ENCODE data around the gene CACNG7. TPM values are rescaled to one million over a fixed set of nuclear protein-coding genes. Genes with fewer than 3 reads are reported as not detected.

Gene CACNG7
- polyA plus RNA-seq, 1 donor from 2014 or later: 27.8 TPM

DNA sequence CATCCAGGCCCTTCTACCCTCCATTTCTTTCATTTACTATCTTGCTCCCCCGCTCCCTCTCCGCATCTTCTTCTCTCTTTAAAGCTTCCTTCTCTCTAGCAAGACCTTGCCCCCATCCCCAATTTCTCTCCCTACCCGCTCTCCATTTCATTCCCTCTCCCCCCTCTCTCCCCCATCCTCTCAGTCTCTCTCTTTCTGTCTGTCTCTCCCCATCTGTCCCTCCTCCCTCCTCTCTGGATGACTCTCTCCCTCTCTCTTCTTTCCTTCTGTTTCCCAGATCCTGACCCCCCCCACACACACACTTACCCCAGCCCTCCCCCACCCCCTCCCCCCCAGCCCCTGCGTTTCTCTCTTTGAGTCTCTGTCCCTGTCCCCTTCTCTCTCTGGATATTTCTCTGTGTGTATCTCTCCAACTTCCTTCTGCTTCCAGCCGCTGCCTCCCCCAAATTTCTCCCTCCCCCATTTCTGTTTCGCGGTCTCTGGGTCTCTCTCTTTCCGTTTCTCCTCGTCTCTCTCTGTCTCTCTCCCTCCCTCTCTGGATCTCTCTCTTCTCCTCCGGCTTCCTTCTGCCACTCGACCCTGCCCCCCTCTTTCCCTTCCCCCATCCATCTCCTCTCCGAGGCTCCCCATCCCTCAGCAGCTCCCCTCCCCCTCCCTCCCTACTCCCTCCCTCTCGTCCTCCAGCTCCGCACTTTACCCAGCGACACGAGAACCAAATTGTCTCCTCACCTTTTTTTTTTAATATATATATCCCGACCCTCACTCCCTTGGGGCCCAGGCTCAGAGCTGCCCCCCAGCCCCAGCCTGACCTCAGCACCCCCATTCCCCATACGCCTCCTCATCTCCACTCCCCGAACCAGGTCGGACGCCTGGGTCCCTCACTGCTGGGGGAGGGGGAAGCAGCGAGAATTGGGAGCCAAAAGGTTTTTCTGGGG is 50.0 kb downstream of the CACNG7 start:
- peak overlapping the region; percentile 88 for H3K27ac ChIP-seq (ENCODE audit: low read length)
- no peaks in the 10 kb centered on the region for H3K27me3 ChIP-seq (ENCODE audit: insufficient read depth, low read depth, low read length)
- H3K9ac ChIP-seq (ENCODE audit: low read length): peak overlapping the region; percentile 82
- no peaks in the 10 kb centered on the region for H3K9me3 ChIP-seq (ENCODE audit: low read length)
- no peaks in the 10 kb centered on the region for H3F3A ChIP-seq (ENCODE audit: insufficient read depth, low read length, poor library complexity, severe bottlenecking)
- peak overlapping the region; percentile 40 for H2AFZ ChIP-seq (ENCODE audit: low read depth, low read length)
- H3K9me2 ChIP-seq (ENCODE audit: insufficient read depth, low read length): no peaks in the 10 kb centered on the region
- H3K79me2 ChIP-seq (replicated peaks; ENCODE audit: insufficient read depth, low read length): peaks cover 7% of the 10 kb centered on the region
- H3K4me2 ChIP-seq (ENCODE audit: low read length): peak overlapping the region; percentile 95
- H3K36me3 ChIP-seq (ENCODE audit: insufficient read depth, low read length): no peaks in the 10 kb centered on the region
- H3K4me3 ChIP-seq (ENCODE audit: low read length): peak overlapping the region; percentile 73
- H4K20me1 ChIP-seq (ENCODE audit: insufficient read depth): no peaks in the 10 kb centered on the region
- TF ChIP-seq EZH2 (IDR thresholded peaks at IDR 0.05; ENCODE audit: borderline replicate concordance, insufficient read depth, low read length, poor library complexity, severe bottlenecking) (no peak), MXI1 (conservative IDR thresholded peaks at IDR 0.05; ENCODE audit: poor library complexity, severe bottlenecking) (no peak), POLR2AphosphoS5 (IDR thresholded peaks at IDR 0.05) (peak; percentile 57), CTCF (IDR thresholded peaks at IDR 0.05; ENCODE audit: poor library complexity, severe bottlenecking) (no peak), SMC3 (conservative IDR thresholded peaks at IDR 0.05; ENCODE audit: poor library complexity) (no peak), RAD21 (conservative IDR thresholded peaks at IDR 0.05) (no peak)
- TF ChIP-seq, protein P1, sequence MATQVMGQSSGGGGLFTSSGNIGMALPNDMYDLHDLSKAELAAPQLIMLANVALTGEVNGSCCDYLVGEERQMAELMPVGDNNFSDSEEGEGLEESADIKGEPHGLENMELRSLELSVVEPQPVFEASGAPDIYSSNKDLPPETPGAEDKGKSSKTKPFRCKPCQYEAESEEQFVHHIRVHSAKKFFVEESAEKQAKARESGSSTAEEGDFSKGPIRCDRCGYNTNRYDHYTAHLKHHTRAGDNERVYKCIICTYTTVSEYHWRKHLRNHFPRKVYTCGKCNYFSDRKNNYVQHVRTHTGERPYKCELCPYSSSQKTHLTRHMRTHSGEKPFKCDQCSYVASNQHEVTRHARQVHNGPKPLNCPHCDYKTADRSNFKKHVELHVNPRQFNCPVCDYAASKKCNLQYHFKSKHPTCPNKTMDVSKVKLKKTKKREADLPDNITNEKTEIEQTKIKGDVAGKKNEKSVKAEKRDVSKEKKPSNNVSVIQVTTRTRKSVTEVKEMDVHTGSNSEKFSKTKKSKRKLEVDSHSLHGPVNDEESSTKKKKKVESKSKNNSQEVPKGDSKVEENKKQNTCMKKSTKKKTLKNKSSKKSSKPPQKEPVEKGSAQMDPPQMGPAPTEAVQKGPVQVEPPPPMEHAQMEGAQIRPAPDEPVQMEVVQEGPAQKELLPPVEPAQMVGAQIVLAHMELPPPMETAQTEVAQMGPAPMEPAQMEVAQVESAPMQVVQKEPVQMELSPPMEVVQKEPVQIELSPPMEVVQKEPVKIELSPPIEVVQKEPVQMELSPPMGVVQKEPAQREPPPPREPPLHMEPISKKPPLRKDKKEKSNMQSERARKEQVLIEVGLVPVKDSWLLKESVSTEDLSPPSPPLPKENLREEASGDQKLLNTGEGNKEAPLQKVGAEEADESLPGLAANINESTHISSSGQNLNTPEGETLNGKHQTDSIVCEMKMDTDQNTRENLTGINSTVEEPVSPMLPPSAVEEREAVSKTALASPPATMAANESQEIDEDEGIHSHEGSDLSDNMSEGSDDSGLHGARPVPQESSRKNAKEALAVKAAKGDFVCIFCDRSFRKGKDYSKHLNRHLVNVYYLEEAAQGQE (IDR thresholded peaks at IDR 0.05; ENCODE audit: borderline replicate concordance): peak; percentile 16

DNA sequence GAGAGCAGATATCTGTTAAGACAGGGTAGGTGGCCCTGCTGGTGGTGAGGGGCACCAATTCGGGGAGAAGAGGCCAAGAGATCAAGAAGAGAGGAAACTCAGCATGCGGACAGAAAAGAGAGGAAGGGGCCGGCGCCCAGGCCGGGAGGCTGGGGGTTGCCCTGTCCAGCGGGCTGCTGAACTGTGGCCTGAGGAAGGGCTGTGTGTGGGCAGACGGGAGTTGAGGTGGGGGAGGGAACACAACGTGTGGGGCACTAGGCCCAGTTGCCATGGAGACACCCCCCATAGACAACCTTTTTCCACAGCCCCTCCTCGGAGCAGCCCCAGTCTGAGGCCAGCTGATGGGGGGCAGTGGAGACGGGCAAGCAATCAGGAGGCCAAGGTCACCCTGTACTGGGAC is 51.1 kb downstream of the CACNG7 start:
- H3F3A ChIP-seq (ENCODE audit: insufficient read depth, low read length, poor library complexity, severe bottlenecking): no peaks in the 10 kb centered on the region
- H2AFZ ChIP-seq (ENCODE audit: low read depth, low read length): peak overlapping the region; percentile 14
- H4K20me1 ChIP-seq (ENCODE audit: insufficient read depth): no peaks in the 10 kb centered on the region
- no peak overlapping the region for H3K27ac ChIP-seq (ENCODE audit: low read length)
- H3K79me2 ChIP-seq (replicated peaks; ENCODE audit: insufficient read depth, low read length): peaks cover 7% of the 10 kb centered on the region
- H3K4me3 ChIP-seq (ENCODE audit: low read length): peak overlapping the region; percentile 73
- no peaks in the 10 kb centered on the region for H3K27me3 ChIP-seq (ENCODE audit: insufficient read depth, low read depth, low read length)
- H3K36me3 ChIP-seq (ENCODE audit: insufficient read depth, low read length): peaks cover under 1% of the 10 kb centered on the region
- H3K9me2 ChIP-seq (ENCODE audit: insufficient read depth, low read length): no peaks in the 10 kb centered on the region
- no peaks in the 10 kb centered on the region for H3K9me3 ChIP-seq (ENCODE audit: low read length)
- TF ChIP-seq POLR2AphosphoS5 (IDR thresholded peaks at IDR 0.05): no peak
- TF ChIP-seq MXI1 (conservative IDR thresholded peaks at IDR 0.05; ENCODE audit: poor library complexity, severe bottlenecking): peak; percentile 19
- H3K4me2 ChIP-seq (ENCODE audit: low read length): peak overlapping the region; percentile 95
- peak overlapping the region; percentile 82 for H3K9ac ChIP-seq (ENCODE audit: low read length)
